ENCODE measurements around the gene AK4.

Gene AK4

GRCh38 chr1:65197636-65198035 lies 49.6 kb downstream of the AK4 start:
- no peaks in the 10 kb centered on the region for H4K20me1 ChIP-seq (ENCODE audit: insufficient read depth)
- H3K4me2 ChIP-seq, result no peak overlapping the region
- TF ChIP-seq CTCF (conservative IDR thresholded peaks at IDR 0.05; ENCODE audit: low read depth, low read length), result no peak
- H2AFZ ChIP-seq (ENCODE audit: low read depth), result no peak overlapping the region
- no peak overlapping the region for H3K9ac ChIP-seq
- no peak overlapping the region for H3K4me3 ChIP-seq (IDR thresholded peaks at IDR 0.05; ENCODE audit: insufficient read depth, low read depth, low read length)
- no peaks in the 10 kb centered on the region for H3K36me3 ChIP-seq (ENCODE audit: insufficient read depth)
- H3K27ac ChIP-seq, result no peak overlapping the region
- H3K79me2 ChIP-seq (ENCODE audit: insufficient read depth, low read depth), result no peaks in the 10 kb centered on the region
- no peaks in the 10 kb centered on the region for H3K4me1 ChIP-seq (ENCODE audit: low read depth, poor library complexity, severe bottlenecking)
- H3K27me3 ChIP-seq (ENCODE audit: insufficient read depth, low read depth), result no peaks in the 10 kb centered on the region

GRCh38 chr1:65198096-65198495 lies 50.1 kb downstream of the AK4 start:
- H3K27me3 ChIP-seq (ENCODE audit: insufficient read depth, low read depth), result no peaks in the 10 kb centered on the region
- no peak overlapping the region for H2AFZ ChIP-seq (ENCODE audit: low read depth)
- no peak for TF ChIP-seq CTCF (conservative IDR thresholded peaks at IDR 0.05; ENCODE audit: low read depth, low read length)
- H3K4me1 ChIP-seq (ENCODE audit: low read depth, poor library complexity, severe bottlenecking), result no peaks in the 10 kb centered on the region
- H3K4me2 ChIP-seq, result no peak overlapping the region
- no peaks in the 10 kb centered on the region for H3K36me3 ChIP-seq (ENCODE audit: insufficient read depth)
- no peaks in the 10 kb centered on the region for H3K79me2 ChIP-seq (ENCODE audit: insufficient read depth, low read depth)
- H3K27ac ChIP-seq, result no peak overlapping the region
- H3K9ac ChIP-seq, result no peak overlapping the region
- no peak overlapping the region for H3K4me3 ChIP-seq (IDR thresholded peaks at IDR 0.05; ENCODE audit: insufficient read depth, low read depth, low read length)
- H4K20me1 ChIP-seq (ENCODE audit: insufficient read depth), result no peaks in the 10 kb centered on the region

- no peaks in the 10 kb centered on the region for H3K79me2 ChIP-seq (ENCODE audit: insufficient read depth, low read depth)
- no peak overlapping the region for H3K9ac ChIP-seq
- no peaks in the 10 kb centered on the region for H4K20me1 ChIP-seq (ENCODE audit: insufficient read depth)
- H2AFZ ChIP-seq (ENCODE audit: low read depth), result no peak overlapping the region
- no peak overlapping the region for H3K4me3 ChIP-seq (IDR thresholded peaks at IDR 0.05; ENCODE audit: insufficient read depth, low read depth, low read length)
- H3K27me3 ChIP-seq (ENCODE audit: insufficient read depth, low read depth), result no peaks in the 10 kb centered on the region
- H3K36me3 ChIP-seq (ENCODE audit: insufficient read depth), result no peaks in the 10 kb centered on the region
- H3K27ac ChIP-seq, result no peak overlapping the region
- TF ChIP-seq CTCF (conservative IDR thresholded peaks at IDR 0.05; ENCODE audit: low read depth, low read length), result no peak
- H3K4me2 ChIP-seq, result no peak overlapping the region
- no peaks in the 10 kb centered on the region for H3K4me1 ChIP-seq (ENCODE audit: low read depth, poor library complexity, severe bottlenecking)
These were observed 52.4 kb downstream of the AK4 start for GRCh38 chr1:65200411-65200810.

- Histone ChIP-seq H3K4me1 (ENCODE audit: low read depth, poor library complexity, severe bottlenecking) (no peaks in the 10 kb centered on the region), H3K9ac (no peak overlapping the region), H3K27me3 (ENCODE audit: insufficient read depth, low read depth) (no peaks in the 10 kb centered on the region), H4K20me1 (ENCODE audit: insufficient read depth) (no peaks in the 10 kb centered on the region), H3K79me2 (ENCODE audit: insufficient read depth, low read depth) (no peaks in the 10 kb centered on the region), H3K27ac (no peak overlapping the region), H3K36me3 (ENCODE audit: insufficient read depth) (no peaks in the 10 kb centered on the region), H2AFZ (ENCODE audit: low read depth) (no peak overlapping the region), H3K4me3 (IDR thresholded peaks at IDR 0.05; ENCODE audit: insufficient read depth, low read depth, low read length) (no peak overlapping the region), H3K4me2 (no peak overlapping the region)
- no peak for TF ChIP-seq CTCF (conservative IDR thresholded peaks at IDR 0.05; ENCODE audit: low read depth, low read length)
These were observed 58.8 kb downstream of the AK4 start for GRCh38 chr1:65206836-65207235.

- Histone ChIP-seq H3K27me3 (ENCODE audit: insufficient read depth, low read depth) (no peaks in the 10 kb centered on the region), H4K20me1 (ENCODE audit: insufficient read depth) (no peaks in the 10 kb centered on the region), H3K27ac (no peak overlapping the region), H3K4me3 (IDR thresholded peaks at IDR 0.05; ENCODE audit: insufficient read depth, low read depth, low read length) (no peak overlapping the region), H3K9ac (no peak overlapping the region), H3K4me1 (ENCODE audit: low read depth, poor library complexity, severe bottlenecking) (no peaks in the 10 kb centered on the region), H3K4me2 (no peak overlapping the region), H2AFZ (ENCODE audit: low read depth) (no peak overlapping the region), H3K79me2 (ENCODE audit: insufficient read depth, low read depth) (no peaks in the 10 kb centered on the region), H3K36me3 (ENCODE audit: insufficient read depth) (no peaks in the 10 kb centered on the region)
- TF ChIP-seq CTCF (conservative IDR thresholded peaks at IDR 0.05; ENCODE audit: low read depth, low read length), result no peak
These were observed 59.3 kb downstream of the AK4 start for GRCh38 chr1:65207317-65207716.
